ENCODE measurements around the gene CNGA2. TPM values are rescaled to one million over a fixed set of nuclear protein-coding genes. Genes with fewer than 3 reads are reported as not detected.

CNGA2 gene
- total and polyA plus RNA-seq, 4 donors = not detected

- Histone ChIP-seq H3K4me3 (no peak overlapping the region), H3K4me1 (ENCODE audit: control insufficient read depth in 5 of 5, insufficient read depth in 5 of 5, low read length in 5 of 5) (no peaks in the 10 kb centered on the region), H3K36me3 (ENCODE audit: control insufficient read depth in 4 of 4, insufficient read depth in 4 of 4, low read length in 4 of 4) (no peaks in the 10 kb centered on the region), H3K9ac (ENCODE audit: insufficient read depth in 1 of 2, low read length in 2 of 2) (no peak overlapping the region), H3K27me3 (ENCODE audit: control insufficient read depth in 3 of 3, insufficient read depth in 3 of 3, low read length in 2 of 3) (peaks cover 0 to 3% (median 0%) of the 10 kb centered on the region in 3 donors), H3K27ac (ENCODE audit: low read depth in 1 of 2, low read length in 1 of 2) (no peak overlapping the region), H3K9me3 (ENCODE audit: control insufficient read depth in 4 of 4, insufficient read depth in 3 of 4, low read length in 3 of 4) (peaks cover 0 to 6% (median 0%) of the 10 kb centered on the region in 4 donors)
- 50 to 77% methylated on average over 3 of the region's 3 CpGs for WGBS, 2 donors
- no peak for TF ChIP-seq CTCF (IDR thresholded peaks at IDR 0.05; ENCODE audit: control extremely low read depth, extremely low read depth)
- no peak for ATAC-seq (ENCODE audit: insufficient read depth, low FRiP score)
- no peak for DNase-seq
Observed at GRCh38 chrX:151790481-151791160, 56.1 kb downstream of the CNGA2 start.

GRCh38 chrX:151791961-151792360 lies 57.4 kb downstream of the CNGA2 start:
- no peak overlapping the region for H3K9ac ChIP-seq (ENCODE audit: insufficient read depth in 1 of 2, low read length in 2 of 2)
- DNase-seq (no peak), ATAC-seq (ENCODE audit: insufficient read depth, low FRiP score) (no peak)
- 68 to 89% methylated on average over 3 of the region's 3 CpGs for WGBS, 2 donors
- no peak overlapping the region for H3K27ac ChIP-seq (ENCODE audit: low read depth in 1 of 2, low read length in 1 of 2)
- TF ChIP-seq CTCF (IDR thresholded peaks at IDR 0.05; ENCODE audit: control extremely low read depth, extremely low read depth) = no peak
- no peak overlapping the region for H3K4me3 ChIP-seq
- H3K27me3 ChIP-seq (ENCODE audit: control insufficient read depth in 3 of 3, insufficient read depth in 3 of 3, low read length in 2 of 3) = peaks cover 0 to 3% (median 0%) of the 10 kb centered on the region in 3 donors
- H3K36me3 ChIP-seq (ENCODE audit: control insufficient read depth in 4 of 4, insufficient read depth in 4 of 4, low read length in 4 of 4) = no peaks in the 10 kb centered on the region
- H3K4me1 ChIP-seq (ENCODE audit: control insufficient read depth in 5 of 5, insufficient read depth in 5 of 5, low read length in 5 of 5) = no peaks in the 10 kb centered on the region
- peaks cover 0 to 6% (median 0%) of the 10 kb centered on the region in 4 donors for H3K9me3 ChIP-seq (ENCODE audit: control insufficient read depth in 4 of 4, insufficient read depth in 3 of 4, low read length in 3 of 4)

- DNase-seq (no peak), ATAC-seq (ENCODE audit: insufficient read depth, low FRiP score) (no peak)
- no peak overlapping the region for H3K4me3 ChIP-seq
- no peak overlapping the region for H3K9ac ChIP-seq (ENCODE audit: insufficient read depth in 1 of 2, low read length in 2 of 2)
- no peak for TF ChIP-seq CTCF (IDR thresholded peaks at IDR 0.05; ENCODE audit: control extremely low read depth, extremely low read depth)
- no peak overlapping the region for H3K27ac ChIP-seq (ENCODE audit: low read depth in 1 of 2, low read length in 1 of 2)
- H3K27me3 ChIP-seq (ENCODE audit: control insufficient read depth in 3 of 3, insufficient read depth in 3 of 3, low read length in 2 of 3) = peaks cover 0 to 3% (median 0%) of the 10 kb centered on the region in 3 donors
- H3K9me3 ChIP-seq (ENCODE audit: control insufficient read depth in 4 of 4, insufficient read depth in 3 of 4, low read length in 3 of 4) = peaks cover 0 to 7% (median 0%) of the 10 kb centered on the region in 4 donors
- no peaks in the 10 kb centered on the region for H3K36me3 ChIP-seq (ENCODE audit: control insufficient read depth in 4 of 4, insufficient read depth in 4 of 4, low read length in 4 of 4)
- no peaks in the 10 kb centered on the region for H3K4me1 ChIP-seq (ENCODE audit: control insufficient read depth in 5 of 5, insufficient read depth in 5 of 5, low read length in 5 of 5)
- 79 to 98% methylated on average over 5 of the region's 5 CpGs for WGBS, 2 donors
Observed at GRCh38 chrX:151792505-151792904, 58.0 kb downstream of the CNGA2 start.

All from lung (tissue), 12 donors.